AG09309 (cell line): ENCODE data around the gene CCDC89.

ENCODE experiments used
- DNase-seq: peaks from one replicate; pipeline ENCODE4 v3.0.0-alpha.2; 2010; ENCODE audit warnings: low read depth
- H3K4me3 ChIP-seq: 2 replicates; pipeline ENCODE4 v1.5.1; 2011; ENCODE audit warnings: mild to moderate bottlenecking, low read depth, low read length, moderate library complexity; ENCODE audit not compliant: control insufficient read depth
- TF ChIP-seq, protein P1 (sequence below): IDR thresholded peaks from 2 replicates; pipeline ENCODE4 v1.5.1; 2011; ENCODE audit warnings: mild to moderate bottlenecking, low read depth, low read length, inconsistent platforms; ENCODE audit not compliant: insufficient read depth, control insufficient read depth; ENCODE audit errors: missing control alignments

The CCDC89 gene

DNA sequence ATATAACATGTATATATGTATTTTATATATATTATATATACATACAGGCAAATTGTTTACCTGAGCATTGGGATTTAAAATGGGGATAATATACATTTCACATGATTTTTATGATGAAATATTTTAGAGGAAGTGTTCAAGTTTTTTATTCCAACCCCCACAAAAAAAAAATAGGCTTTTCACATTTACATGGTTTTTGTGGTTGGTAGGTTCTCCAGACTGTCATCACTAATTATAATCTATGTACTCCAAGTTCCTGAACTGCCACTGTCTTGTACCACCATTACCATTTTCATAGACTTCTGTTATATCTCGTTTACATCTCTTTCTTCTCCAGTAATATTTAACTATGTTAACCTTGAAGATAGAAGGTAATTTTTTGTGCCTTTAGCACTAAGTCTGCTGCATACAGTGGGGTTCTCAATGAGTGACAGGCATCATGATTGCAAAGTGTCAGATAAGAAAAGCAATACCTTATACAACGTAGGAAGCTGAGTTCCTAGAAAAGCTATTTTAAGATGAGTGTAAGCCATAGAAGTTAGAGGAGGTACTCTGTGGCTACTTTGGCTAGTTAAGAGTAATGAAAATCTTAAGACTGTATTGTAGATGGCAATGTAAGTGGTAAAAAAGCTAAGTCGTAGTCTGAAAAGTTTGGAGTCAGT, 33.1 kb downstream of the CCDC89 start:
- TF ChIP-seq, protein P1, sequence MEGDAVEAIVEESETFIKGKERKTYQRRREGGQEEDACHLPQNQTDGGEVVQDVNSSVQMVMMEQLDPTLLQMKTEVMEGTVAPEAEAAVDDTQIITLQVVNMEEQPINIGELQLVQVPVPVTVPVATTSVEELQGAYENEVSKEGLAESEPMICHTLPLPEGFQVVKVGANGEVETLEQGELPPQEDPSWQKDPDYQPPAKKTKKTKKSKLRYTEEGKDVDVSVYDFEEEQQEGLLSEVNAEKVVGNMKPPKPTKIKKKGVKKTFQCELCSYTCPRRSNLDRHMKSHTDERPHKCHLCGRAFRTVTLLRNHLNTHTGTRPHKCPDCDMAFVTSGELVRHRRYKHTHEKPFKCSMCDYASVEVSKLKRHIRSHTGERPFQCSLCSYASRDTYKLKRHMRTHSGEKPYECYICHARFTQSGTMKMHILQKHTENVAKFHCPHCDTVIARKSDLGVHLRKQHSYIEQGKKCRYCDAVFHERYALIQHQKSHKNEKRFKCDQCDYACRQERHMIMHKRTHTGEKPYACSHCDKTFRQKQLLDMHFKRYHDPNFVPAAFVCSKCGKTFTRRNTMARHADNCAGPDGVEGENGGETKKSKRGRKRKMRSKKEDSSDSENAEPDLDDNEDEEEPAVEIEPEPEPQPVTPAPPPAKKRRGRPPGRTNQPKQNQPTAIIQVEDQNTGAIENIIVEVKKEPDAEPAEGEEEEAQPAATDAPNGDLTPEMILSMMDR, result no peak
- DNase-seq, result no peak
- no peak overlapping the region for H3K4me3 ChIP-seq

DNA sequence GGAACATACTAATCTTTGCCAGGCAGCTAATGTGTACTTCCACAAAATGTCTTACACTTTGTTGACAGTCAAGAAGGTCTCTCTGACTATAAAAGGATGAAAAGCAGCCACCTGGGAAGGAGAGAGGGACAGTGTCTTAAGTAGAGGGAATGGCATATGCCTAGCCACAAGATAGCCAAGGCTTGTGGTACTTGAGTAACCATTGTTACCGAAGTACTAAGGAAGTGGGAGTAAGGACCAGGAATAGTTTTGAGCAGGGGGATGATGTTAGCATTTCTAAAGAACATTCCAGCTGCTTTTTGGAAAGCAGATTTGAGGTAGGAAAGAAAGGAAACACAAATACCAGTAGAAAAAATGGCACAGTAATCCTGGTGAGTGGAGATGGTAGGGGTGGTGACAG, 34.9 kb downstream of the CCDC89 start:
- H3K4me3 ChIP-seq, result no peak overlapping the region
- TF ChIP-seq, protein P1, result no peak
- no peak for DNase-seq

DNA sequence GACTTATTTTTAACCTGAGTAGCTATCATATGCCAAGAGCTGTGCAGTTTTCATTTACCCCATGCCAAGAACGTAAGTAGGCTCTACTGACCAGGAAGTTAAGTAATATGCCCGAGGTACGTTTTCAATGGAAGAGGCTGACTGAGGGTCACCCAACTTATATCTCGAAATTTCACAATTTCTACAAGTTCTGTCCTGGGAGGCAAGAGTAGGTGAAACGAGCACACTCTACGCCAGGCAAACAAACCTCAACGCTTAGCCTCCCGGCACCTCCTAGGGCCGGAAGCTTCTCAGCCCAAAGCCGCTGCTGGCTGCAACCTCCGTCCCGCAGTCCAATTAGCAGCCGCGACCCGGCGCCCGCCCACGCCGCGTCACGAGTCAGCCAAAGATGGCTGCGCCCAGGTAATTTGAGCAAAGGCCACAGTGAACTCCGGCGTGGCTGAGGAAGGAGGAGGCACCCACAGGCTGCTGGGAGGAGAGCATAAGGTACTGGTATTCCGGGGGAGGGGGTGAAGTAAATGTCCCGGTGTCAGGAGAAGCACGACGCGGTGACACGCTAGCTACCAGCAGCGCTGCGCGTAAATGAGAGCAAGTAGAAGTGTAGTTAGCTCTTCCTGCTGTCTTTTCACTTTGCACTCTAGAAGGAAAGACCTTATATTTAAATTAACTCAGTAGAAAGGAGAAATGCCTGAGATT, 38.2 kb downstream of the CCDC89 start, which contains the start of gene TMEM126A:
Gene TMEM126A, plus strand, starts transcription at position 364 of the 696 bp plus-strand sequence. CDS start 2,289 bp downstream, outside the sequence.
- peak within 1 kb of the TSS; percentile 74 for H3K4me3 ChIP-seq
- TF ChIP-seq, protein P1, result no peak
- no peak for DNase-seq

DNA sequence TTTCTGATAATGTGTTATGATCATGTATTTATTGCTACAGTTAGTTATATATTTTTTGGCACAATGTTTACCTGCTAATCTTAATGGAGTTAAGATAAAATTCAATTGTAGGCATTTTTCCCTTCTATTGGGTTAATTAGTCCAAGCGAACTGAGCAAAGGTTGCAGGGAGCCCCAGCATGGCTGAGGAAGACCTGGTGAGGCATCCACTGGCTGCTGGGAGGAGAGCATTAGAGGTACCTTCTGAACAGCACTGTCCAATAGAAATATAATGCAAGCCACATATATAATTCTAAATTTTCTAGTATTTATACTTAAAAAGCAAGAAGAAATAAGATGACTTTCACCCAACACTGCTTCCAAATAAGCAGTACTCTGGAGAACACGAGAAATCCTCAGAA, 38.9 kb downstream of the CCDC89 start:
- H3K4me3 ChIP-seq, result peak overlapping the region; percentile 74
- TF ChIP-seq, protein P1, result no peak
- DNase-seq, result no peak

DNA sequence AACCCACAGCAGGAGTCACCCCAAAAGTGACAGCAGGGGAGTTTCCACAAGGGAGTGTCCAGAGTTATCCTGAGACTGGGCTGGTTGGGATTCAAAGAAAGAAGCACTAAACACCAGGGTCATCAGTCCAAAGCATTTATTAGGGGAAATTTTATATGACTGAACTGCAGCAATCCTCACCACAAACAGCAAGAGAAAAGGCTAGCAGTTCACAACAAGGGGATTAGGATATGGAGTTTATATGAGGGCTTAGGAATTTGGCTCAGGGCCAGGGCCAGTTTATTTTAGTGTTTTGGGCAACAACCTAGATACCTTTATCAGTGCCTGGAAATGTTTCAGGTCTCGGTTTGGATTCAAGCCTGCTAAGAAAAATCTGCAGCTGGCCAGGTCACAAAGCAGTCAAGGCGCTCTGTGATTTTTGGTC, 42.8 kb downstream of the CCDC89 start:
- DNase-seq, result peak; percentile 28
- no peak overlapping the region for H3K4me3 ChIP-seq
- TF ChIP-seq, protein P1, result no peak

DNA sequence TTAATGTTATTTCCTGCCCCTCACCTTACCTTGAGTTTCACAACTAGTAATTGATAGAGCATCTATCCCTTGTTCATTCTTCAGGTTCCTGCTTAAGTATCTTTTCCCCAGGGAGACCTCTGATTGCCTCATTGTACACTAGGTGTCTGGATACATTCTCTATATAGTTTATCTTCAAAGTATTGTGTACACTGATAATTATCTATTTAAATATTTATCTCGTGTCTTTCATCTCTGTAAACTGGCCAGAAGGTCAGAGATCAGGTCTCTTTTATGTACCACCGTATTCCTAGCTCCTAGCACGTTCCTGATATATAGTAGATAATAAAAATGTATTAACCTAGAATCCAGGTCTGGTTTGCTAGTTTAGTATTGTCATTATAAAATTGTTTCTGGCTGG, 51.2 kb downstream of the CCDC89 start:
- DNase-seq, result no peak
- H3K4me3 ChIP-seq, result no peak overlapping the region
- TF ChIP-seq, protein P1, result no peak
